Measurements from ENCODE around the gene ZDHHC1.

DNA sequence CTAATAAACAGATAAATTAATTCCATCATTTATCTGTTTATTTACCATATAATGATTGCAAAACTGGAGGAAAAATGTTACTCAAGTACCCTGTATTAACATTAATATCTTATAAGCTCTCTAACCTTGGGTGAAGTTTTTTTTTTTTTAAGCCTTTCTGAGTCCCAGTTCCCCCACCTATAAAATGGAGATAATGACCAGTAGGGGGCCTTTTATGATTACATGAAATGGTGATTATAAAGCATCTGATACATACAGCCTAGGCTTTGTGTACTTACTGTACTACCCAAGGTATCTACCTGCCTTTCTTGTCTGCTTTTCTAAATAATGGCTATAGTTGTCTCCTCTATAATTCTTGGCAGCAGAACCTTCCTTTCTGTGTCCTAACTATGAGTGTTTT is 67.1 kb downstream of the ZDHHC1 start:
- TF ChIP-seq, protein P1, sequence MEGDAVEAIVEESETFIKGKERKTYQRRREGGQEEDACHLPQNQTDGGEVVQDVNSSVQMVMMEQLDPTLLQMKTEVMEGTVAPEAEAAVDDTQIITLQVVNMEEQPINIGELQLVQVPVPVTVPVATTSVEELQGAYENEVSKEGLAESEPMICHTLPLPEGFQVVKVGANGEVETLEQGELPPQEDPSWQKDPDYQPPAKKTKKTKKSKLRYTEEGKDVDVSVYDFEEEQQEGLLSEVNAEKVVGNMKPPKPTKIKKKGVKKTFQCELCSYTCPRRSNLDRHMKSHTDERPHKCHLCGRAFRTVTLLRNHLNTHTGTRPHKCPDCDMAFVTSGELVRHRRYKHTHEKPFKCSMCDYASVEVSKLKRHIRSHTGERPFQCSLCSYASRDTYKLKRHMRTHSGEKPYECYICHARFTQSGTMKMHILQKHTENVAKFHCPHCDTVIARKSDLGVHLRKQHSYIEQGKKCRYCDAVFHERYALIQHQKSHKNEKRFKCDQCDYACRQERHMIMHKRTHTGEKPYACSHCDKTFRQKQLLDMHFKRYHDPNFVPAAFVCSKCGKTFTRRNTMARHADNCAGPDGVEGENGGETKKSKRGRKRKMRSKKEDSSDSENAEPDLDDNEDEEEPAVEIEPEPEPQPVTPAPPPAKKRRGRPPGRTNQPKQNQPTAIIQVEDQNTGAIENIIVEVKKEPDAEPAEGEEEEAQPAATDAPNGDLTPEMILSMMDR (IDR thresholded peaks at IDR 0.05) = peak in 1 of 3 experiments; percentile 47
- no peak for TF ChIP-seq POLR2A (IDR thresholded peaks at IDR 0.05)

All from testis (tissue), 2 donors.